Endothelial cell of umbilical vein (primary cell): ENCODE results near the gene ITGA11. TPM values are rescaled to one million over a fixed set of nuclear protein-coding genes. Genes with fewer than 3 reads are reported as not detected.

Source experiments
- BruUV-seq: library from RNA; stranded (reverse); fragments of 400-500 nt; replicated peaks from 2 replicates; lab custom pipeline; 2021; lab: Mats Ljungman, UMichigan
- CTCF ChIA-PET: fragments of 300-600, 350-600 bp; sonication (Branson Sonifier 250); formaldehyde crosslinking; loops from one replicate; lab custom pipeline; 2021; ENCODE audit warnings: antibody characterized with exemption, inconsistent platforms; lab: Charles Lee
- POLR2A ChIA-PET: fragments of 300-600, 350-600 bp; sonication (Branson Sonifier 250); formaldehyde crosslinking; loops from one replicate; lab custom pipeline; 2021; ENCODE audit warnings: antibody characterized with exemption, inconsistent platforms; lab: Charles Lee
- DNase-seq: peaks from one replicate; pipeline ENCODE4 v3.0.0-alpha.2; 2011; ENCODE audit warnings: low read depth, low spot score
- FAIRE-seq: peaks from 2 replicates; lab custom pipeline; 2011; peaks lifted over from hg19 to GRCh38; lab: Jason Lieb, UNC
- H2AFZ ChIP-seq: 2 replicates; pipeline ENCODE4 v1.6.0; 2012; ENCODE audit warnings: low read depth, low read length, control low read depth, inconsistent platforms
- H3K27ac ChIP-seq: 2 replicates; pipeline ENCODE4 v1.5.1; 2011; ENCODE audit warnings: low read depth, mild to moderate bottlenecking, control low read depth, low read length, moderate library complexity; ENCODE audit not compliant: insufficient read depth
- H3K27me3 ChIP-seq, 2 experiments: 2 replicates each; pipeline versions ENCODE4 v1.6.0 to v1.6.1; 2011; ENCODE audit warnings: low read length in 2 of 2, mixed read lengths in 1 of 2; ENCODE audit not compliant: control insufficient read depth in 2 of 2, insufficient read depth in 2 of 2
- H3K36me3 ChIP-seq, 2 experiments: 2 replicates in 1 of 2; 3 replicates in 1 of 2; pipeline ENCODE4 v1.5.1; 2011; ENCODE audit warnings: low read length in 2 of 2, mild to moderate bottlenecking in 1 of 2, moderate library complexity in 1 of 2; ENCODE audit not compliant: control insufficient read depth in 2 of 2, insufficient read depth in 2 of 2; ENCODE audit errors: extremely low read depth in 1 of 2
- H3K4me1 ChIP-seq: 3 replicates; pipeline ENCODE4 v1.5.1; 2011; ENCODE audit warnings: mild to moderate bottlenecking, low read length; ENCODE audit not compliant: control insufficient read depth, insufficient read depth; ENCODE audit errors: extremely low read depth
- H3K4me2 ChIP-seq: 2 replicates; pipeline ENCODE4 v1.6.1; 2011; ENCODE audit warnings: low read length, control low read depth, mixed read lengths; ENCODE audit not compliant: insufficient read depth
- H3K4me3 ChIP-seq, 3 experiments: fragments of 200-600 bp in 1 of 3; sonication (generic), shearing (Covaris generic) in 1 of 3; replicated peaks in 1 of 3; 2 replicates each; pipeline ENCODE4 v1.5.1; 2011 to 2016; ENCODE audit warnings: control low read depth in 3 of 3, low read length in 3 of 3, mild to moderate bottlenecking in 2 of 3, inconsistent platforms in 1 of 3, low read depth in 1 of 3, moderate library complexity in 1 of 3; ENCODE audit not compliant: insufficient read depth in 1 of 3
- H3K79me2 ChIP-seq: 2 replicates; pipeline ENCODE4 v1.6.0; 2012; ENCODE audit warnings: low read length, inconsistent platforms; ENCODE audit not compliant: control insufficient read depth, insufficient read depth
- H3K9ac ChIP-seq: replicated peaks from 2 replicates; pipeline ENCODE3; 2011; ENCODE audit warnings: low read length, control low read depth; ENCODE audit not compliant: insufficient read depth; ENCODE audit errors: extremely low read depth
- H3K9me1 ChIP-seq: replicated peaks from 3 replicates; pipeline ENCODE4 v1.6.0; 2011; ENCODE audit warnings: mild to moderate bottlenecking, low read length; ENCODE audit not compliant: control insufficient read depth, insufficient read depth; ENCODE audit errors: extremely low read depth
- H3K9me3 ChIP-seq: replicated peaks from 2 replicates; pipeline ENCODE4 v1.5.1; 2012; ENCODE audit warnings: low read length, inconsistent platforms; ENCODE audit not compliant: control insufficient read depth, insufficient read depth
- H4K20me1 ChIP-seq: replicated peaks from 2 replicates; pipeline ENCODE3; 2011; ENCODE audit warnings: mild to moderate bottlenecking, low read length; ENCODE audit not compliant: control insufficient read depth, insufficient read depth; ENCODE audit errors: extremely low read depth
- EZH2 ChIP-seq: IDR thresholded peaks from 2 replicates; pipeline ENCODE4 v1.6.1; 2012; ENCODE audit warnings: borderline replicate concordance, low read depth, mild to moderate bottlenecking, moderate library complexity, low read length, inconsistent platforms; ENCODE audit not compliant: severe bottlenecking
- FOS ChIP-seq: IDR thresholded peaks from 2 replicates; pipeline ENCODE4 v1.6.1; 2011; ENCODE audit warnings: mild to moderate bottlenecking, low read length, moderate library complexity, borderline replicate concordance; ENCODE audit not compliant: insufficient read depth
- GATA2 ChIP-seq: IDR thresholded peaks from 2 replicates; pipeline ENCODE4 v1.7.0; 2011; ENCODE audit warnings: low read depth, mild to moderate bottlenecking, moderate library complexity, mixed read lengths, low read length; ENCODE audit not compliant: insufficient read length, insufficient read depth
- JUN ChIP-seq: IDR thresholded peaks from 2 replicates; pipeline ENCODE4 v1.6.1; 2011; ENCODE audit warnings: borderline replicate concordance, low read depth; ENCODE audit not compliant: insufficient read length, insufficient read depth
- MYC ChIP-seq: IDR thresholded peaks from one replicate; pipeline ENCODE4 v1.6.1; 2011; ENCODE audit warnings: mild to moderate bottlenecking, low read depth, low read length
- POLR2A ChIP-seq: IDR thresholded peaks from 2 replicates; pipeline ENCODE4 v1.6.1; 2012; ENCODE audit warnings: low read depth, mild to moderate bottlenecking, control low read depth, low read length
- POLR2AphosphoS5 ChIP-seq: IDR thresholded peaks from 2 replicates; pipeline ENCODE4 v1.6.1; 2012; ENCODE audit warnings: low read depth, mild to moderate bottlenecking, control low read depth, low read length, moderate library complexity; ENCODE audit not compliant: insufficient read depth
- dilution Hi-C: fragments of 300-500 bp; cut with MboI; formaldehyde crosslinking; loops from one replicate; pipeline ENCODE4 v1.15.0; 2019; ENCODE audit warnings: low sequenced_read_pairs; ENCODE audit not compliant: extremely low pct_ligation_motif_present
- intact Hi-C: fragments of 100-400 bp; cut with micrococcal nuclease; formaldehyde crosslinking; loops from one replicate; pipeline ENCODE4 v1.10.0; 2022
- polyA plus RNA-seq, 4 experiments: library from polyadenylated mRNA; depleted of rRNA in 3 of 4; stranded (reverse) in 3 of 4; unstranded in 1 of 4; fragments of >200 nt; gene quantifications; 2 replicates each; pipeline versions ENCODE4 v1.2.1 to v1.2.3, GENCODE V29; 2011 to 2012; ENCODE audit warnings: missing spikeins in 1 of 4
- total RNA-seq: library from RNA; stranded (reverse); gene quantifications from 2 replicates; pipeline ENCODE4 v1.2.3, GENCODE V29; 2021
- TF ChIP-seq, protein P1 (sequence below): IDR thresholded peaks from 2 replicates; pipeline ENCODE4 v1.6.1; 2011; ENCODE audit not compliant: insufficient read depth, insufficient read length
- TF ChIP-seq, protein P2 (sequence below), 2 donors: IDR thresholded peaks; 1 replicate in 1 of 2; 2 replicates in 1 of 2; pipeline ENCODE4 v1.5.1; 2011; ENCODE audit warnings: low read length in 2 of 2, mild to moderate bottlenecking in 2 of 2, moderate library complexity in 2 of 2, control low read depth in 1 of 2, inconsistent platforms in 1 of 2, low read depth in 1 of 2; ENCODE audit not compliant: insufficient read depth in 1 of 2; ENCODE audit errors: extremely low read depth in 1 of 2

The ITGA11 gene
- total and polyA plus RNA-seq, 2 donors (not counting 3 experiments of a cell fraction or from before 2014, with no cell fraction given): 0.18 to 1.0 TPM

DNA sequence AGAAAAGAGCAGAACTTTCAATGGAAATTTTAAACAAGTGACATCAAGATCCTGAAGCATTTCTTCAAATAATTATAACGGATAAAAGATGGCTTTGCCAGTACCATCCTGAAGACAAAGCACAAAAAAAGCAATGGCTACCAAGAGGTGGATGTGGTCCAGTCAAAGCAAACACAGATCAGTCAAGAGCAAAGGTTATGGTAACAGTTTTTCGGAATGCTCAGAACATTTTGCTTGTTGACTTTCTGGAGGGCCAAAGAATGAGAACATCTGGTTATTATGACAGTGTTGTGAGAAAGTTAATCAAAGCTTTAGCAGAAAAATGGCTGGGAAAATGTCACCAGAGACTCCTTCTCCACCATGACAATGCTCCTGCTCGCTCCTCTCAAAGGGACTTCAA is 122.9 kb downstream of the ITGA11 start:
- Histone ChIP-seq H3K79me2 (no peaks in the 10 kb centered on the region), H3K36me3 (no peaks in the 10 kb centered on the region), H3K9me3 (no peaks in the 10 kb centered on the region), H3K4me1 (peaks cover 3% of the 10 kb centered on the region), H4K20me1 (no peaks in the 10 kb centered on the region), H3K27me3 (no peaks in the 10 kb centered on the region), H3K4me2 (no peak overlapping the region), H3K27ac (no peak overlapping the region), H3K4me3 (no peak overlapping the region), H2AFZ (no peak overlapping the region), H3K9ac (no peak overlapping the region), H3K9me1 (no peaks in the 10 kb centered on the region)
- FAIRE-seq (no peak), DNase-seq (no peak)
- intact Hi-C loops: loop anchor here (5.0 kb wide), 1 partner anchor 618 kb away; no protein-coding TSS in a partner anchor
- ChIA-PET CTCF (interaction anchor here (0.9 to 5.6 kb wide), 4 partner anchors 58 to 616 kb away, joined by 3 to 233 read pairs (median 82); no protein-coding TSS in a partner anchor), POLR2A (no interaction called here)
- dilution Hi-C loops: no loop called here
- TF ChIP-seq, protein P1, sequence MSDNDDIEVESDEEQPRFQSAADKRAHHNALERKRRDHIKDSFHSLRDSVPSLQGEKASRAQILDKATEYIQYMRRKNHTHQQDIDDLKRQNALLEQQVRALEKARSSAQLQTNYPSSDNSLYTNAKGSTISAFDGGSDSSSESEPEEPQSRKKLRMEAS: no peak
- TF ChIP-seq, protein P2, sequence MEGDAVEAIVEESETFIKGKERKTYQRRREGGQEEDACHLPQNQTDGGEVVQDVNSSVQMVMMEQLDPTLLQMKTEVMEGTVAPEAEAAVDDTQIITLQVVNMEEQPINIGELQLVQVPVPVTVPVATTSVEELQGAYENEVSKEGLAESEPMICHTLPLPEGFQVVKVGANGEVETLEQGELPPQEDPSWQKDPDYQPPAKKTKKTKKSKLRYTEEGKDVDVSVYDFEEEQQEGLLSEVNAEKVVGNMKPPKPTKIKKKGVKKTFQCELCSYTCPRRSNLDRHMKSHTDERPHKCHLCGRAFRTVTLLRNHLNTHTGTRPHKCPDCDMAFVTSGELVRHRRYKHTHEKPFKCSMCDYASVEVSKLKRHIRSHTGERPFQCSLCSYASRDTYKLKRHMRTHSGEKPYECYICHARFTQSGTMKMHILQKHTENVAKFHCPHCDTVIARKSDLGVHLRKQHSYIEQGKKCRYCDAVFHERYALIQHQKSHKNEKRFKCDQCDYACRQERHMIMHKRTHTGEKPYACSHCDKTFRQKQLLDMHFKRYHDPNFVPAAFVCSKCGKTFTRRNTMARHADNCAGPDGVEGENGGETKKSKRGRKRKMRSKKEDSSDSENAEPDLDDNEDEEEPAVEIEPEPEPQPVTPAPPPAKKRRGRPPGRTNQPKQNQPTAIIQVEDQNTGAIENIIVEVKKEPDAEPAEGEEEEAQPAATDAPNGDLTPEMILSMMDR (IDR thresholded peaks at IDR 0.05; ENCODE audit: extremely low read depth in 1 of 2, insufficient read depth in 1 of 2, low read depth in 1 of 2, low read length in 2 of 2): no peak
- no peak for TF ChIP-seq EZH2
- no peak for TF ChIP-seq JUN
- no peak for TF ChIP-seq GATA2
- no peak for TF ChIP-seq POLR2AphosphoS5
- TF ChIP-seq MYC: no peak
- TF ChIP-seq POLR2A: no peak
- TF ChIP-seq FOS: no peak
- no TSS peak for BruUV-seq
